ENCODE data around the gene RNF39. TPM values are rescaled to one million over a fixed set of nuclear protein-coding genes. Genes with fewer than 3 reads are reported as not detected.

Gene RNF39
- total and polyA plus RNA-seq, 2 donors (not counting 3 experiments of a cell fraction or from before 2014, with no cell fraction given) = not detected

DNA sequence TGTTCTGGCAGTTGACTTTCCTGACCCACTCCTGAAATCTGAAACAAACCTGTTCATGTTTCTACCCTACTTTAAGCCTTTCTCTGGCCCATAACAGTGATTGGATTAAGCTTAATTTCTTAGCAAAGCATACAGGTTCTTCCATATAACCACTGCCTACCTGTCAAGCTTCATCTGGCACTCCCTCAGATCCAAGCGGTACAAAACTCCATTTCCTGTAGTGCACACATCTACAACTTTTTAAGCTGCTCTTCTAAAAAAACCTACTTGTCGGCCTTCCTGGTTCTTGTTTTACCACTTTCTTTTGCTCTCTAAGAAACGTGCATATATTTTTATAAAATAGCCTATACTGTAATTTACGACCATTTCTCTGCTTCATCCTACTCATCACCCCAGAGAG is 9.5 kb downstream of the RNF39 start:
- dilution Hi-C loops (cut with MboI; ENCODE audit: extremely low pct_ligation_motif_present, low sequenced_read_pairs) = no loop called here
- H3K9me1 ChIP-seq (replicated peaks; ENCODE audit: control insufficient read depth, extremely low read depth, insufficient read depth, low read length) = no peaks in the 10 kb centered on the region
- no peak for FAIRE-seq
- POLR2A ChIA-PET = no interaction called here
- no peak for TF ChIP-seq GATA2 (IDR thresholded peaks at IDR 0.05; ENCODE audit: insufficient read depth, insufficient read length, low read depth, low read length)
- TF ChIP-seq POLR2AphosphoS5 (IDR thresholded peaks at IDR 0.05; ENCODE audit: insufficient read depth, low read depth, low read length) = no peak
- no peak for TF ChIP-seq POLR2A (IDR thresholded peaks at IDR 0.05; ENCODE audit: low read depth, low read length)
- no peak for TF ChIP-seq EZH2 (IDR thresholded peaks at IDR 0.05; ENCODE audit: borderline replicate concordance, low read depth, low read length, severe bottlenecking)
- TF ChIP-seq, protein P1, sequence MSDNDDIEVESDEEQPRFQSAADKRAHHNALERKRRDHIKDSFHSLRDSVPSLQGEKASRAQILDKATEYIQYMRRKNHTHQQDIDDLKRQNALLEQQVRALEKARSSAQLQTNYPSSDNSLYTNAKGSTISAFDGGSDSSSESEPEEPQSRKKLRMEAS (IDR thresholded peaks at IDR 0.05; ENCODE audit: insufficient read depth, insufficient read length) = no peak
- no peak for TF ChIP-seq JUN (IDR thresholded peaks at IDR 0.05; ENCODE audit: borderline replicate concordance, insufficient read depth, insufficient read length, low read depth)
- TF ChIP-seq, protein P2, sequence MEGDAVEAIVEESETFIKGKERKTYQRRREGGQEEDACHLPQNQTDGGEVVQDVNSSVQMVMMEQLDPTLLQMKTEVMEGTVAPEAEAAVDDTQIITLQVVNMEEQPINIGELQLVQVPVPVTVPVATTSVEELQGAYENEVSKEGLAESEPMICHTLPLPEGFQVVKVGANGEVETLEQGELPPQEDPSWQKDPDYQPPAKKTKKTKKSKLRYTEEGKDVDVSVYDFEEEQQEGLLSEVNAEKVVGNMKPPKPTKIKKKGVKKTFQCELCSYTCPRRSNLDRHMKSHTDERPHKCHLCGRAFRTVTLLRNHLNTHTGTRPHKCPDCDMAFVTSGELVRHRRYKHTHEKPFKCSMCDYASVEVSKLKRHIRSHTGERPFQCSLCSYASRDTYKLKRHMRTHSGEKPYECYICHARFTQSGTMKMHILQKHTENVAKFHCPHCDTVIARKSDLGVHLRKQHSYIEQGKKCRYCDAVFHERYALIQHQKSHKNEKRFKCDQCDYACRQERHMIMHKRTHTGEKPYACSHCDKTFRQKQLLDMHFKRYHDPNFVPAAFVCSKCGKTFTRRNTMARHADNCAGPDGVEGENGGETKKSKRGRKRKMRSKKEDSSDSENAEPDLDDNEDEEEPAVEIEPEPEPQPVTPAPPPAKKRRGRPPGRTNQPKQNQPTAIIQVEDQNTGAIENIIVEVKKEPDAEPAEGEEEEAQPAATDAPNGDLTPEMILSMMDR (IDR thresholded peaks at IDR 0.05; ENCODE audit: extremely low read depth in 1 of 2, insufficient read depth in 1 of 2, low read depth in 1 of 2, low read length in 2 of 2) = no peak
- TF ChIP-seq MYC (IDR thresholded peaks at IDR 0.05; ENCODE audit: low read depth, low read length) = no peak
- TF ChIP-seq FOS (IDR thresholded peaks at IDR 0.05; ENCODE audit: borderline replicate concordance, insufficient read depth, low read length) = no peak
- H3K36me3 ChIP-seq (ENCODE audit: control insufficient read depth in 2 of 2, extremely low read depth in 1 of 2, insufficient read depth in 2 of 2, low read length in 2 of 2) = no peaks in the 10 kb centered on the region
- peak; percentile 4 for DNase-seq (ENCODE audit: low read depth, low spot score)
- CTCF ChIA-PET = interaction anchor here (1.7 to 2.3 kb wide), 2 partner anchors 36 to 37 kb away, joined by 11 to 13 read pairs; no protein-coding TSS in a partner anchor
- H3K9me3 ChIP-seq (replicated peaks; ENCODE audit: control insufficient read depth, insufficient read depth, low read length) = no peaks in the 10 kb centered on the region
- H3K4me1 ChIP-seq (ENCODE audit: control insufficient read depth, extremely low read depth, insufficient read depth, low read length) = peaks cover 22% of the 10 kb centered on the region
- H3K4me3 ChIP-seq (replicated peaks in 1 of 3; ENCODE audit: insufficient read depth in 1 of 3, low read depth in 1 of 3, low read length in 3 of 3) = peak overlapping the region; percentile 5 to 75 (median 26)
- peak overlapping the region; percentile 59 for H2AFZ ChIP-seq (ENCODE audit: low read depth, low read length)
- H3K9ac ChIP-seq (replicated peaks; ENCODE audit: extremely low read depth, insufficient read depth, low read length) = peak overlapping the region; percentile 69
- intact Hi-C loops (cut with micrococcal nuclease) = loop anchor here (5.0 kb wide), 2 partner anchors 99 to 261 kb away; partner anchors contain the start of gene TRIM39
- BruUV-seq (replicated peaks) = no TSS peak
- H3K27me3 ChIP-seq (ENCODE audit: control insufficient read depth in 2 of 2, insufficient read depth in 2 of 2, low read length in 2 of 2) = peaks cover 8 to 9% of the 10 kb centered on the region in 2 experiments
- peaks cover 14% of the 10 kb centered on the region for H3K79me2 ChIP-seq (ENCODE audit: control insufficient read depth, insufficient read depth, low read length)
- peak overlapping the region; percentile 64 for H3K4me2 ChIP-seq (ENCODE audit: insufficient read depth, low read length)
- H3K27ac ChIP-seq (ENCODE audit: insufficient read depth, low read depth, low read length) = peak overlapping the region; percentile 91
- H4K20me1 ChIP-seq (replicated peaks; ENCODE audit: control insufficient read depth, extremely low read depth, insufficient read depth, low read length) = no peaks in the 10 kb centered on the region
